B cell (primary cell): Measurements from ENCODE around the gene MNAT1. TPM values are rescaled to one million over a fixed set of nuclear protein-coding genes. Genes with fewer than 3 reads are reported as not detected.

Source experiments
- ATAC-seq: fragments of 200-7000 bp; cut with Tn5 transposase; one replicate; pipeline ENCODE4 v1.10.0; 2021; ENCODE audit warnings: low read depth, mild to moderate bottlenecking, moderate number of reproducible peaks, moderate library complexity
- CTCF ChIA-PET: fragments of 350-600 bp; sonication (Branson Sonifier 250); formaldehyde crosslinking; loops from one replicate; lab custom pipeline; 2021; ENCODE audit warnings: antibody characterized with exemption, inconsistent platforms; lab: Charles Lee
- POLR2A ChIA-PET: fragments of 350-600 bp; sonication (Branson Sonifier 250); formaldehyde crosslinking; loops from one replicate; lab custom pipeline; 2021; ENCODE audit warnings: antibody characterized with exemption; lab: Charles Lee
- DNase-seq: peaks from one replicate; pipeline ENCODE4 v3.0.0; 2013
- H2AFZ ChIP-seq: 2 replicates; pipeline ENCODE4 v1.6.1; 2012; ENCODE audit warnings: mild to moderate bottlenecking, low read depth, low read length; ENCODE audit not compliant: insufficient read depth, poor library complexity, severe bottlenecking
- H3K27ac ChIP-seq, 2 donors: 1 replicate in 1 of 2; 2 replicates in 1 of 2; pipeline ENCODE4 v1.5.1; 2012 to 2013; ENCODE audit warnings: low read length in 2 of 2, mild to moderate bottlenecking in 2 of 2, moderate library complexity in 1 of 2
- H3K27me3 ChIP-seq, 4 experiments: fragments of 200-600 bp in 1 of 4; sonication (generic) in 1 of 4; replicated peaks in 1 of 4; 1 replicate in 2 of 4; 2 replicates in 2 of 4; pipeline versions ENCODE4 v1.6.1 to v1.7.0; 2013 to 2016; ENCODE audit warnings: low read length in 3 of 4, mild to moderate bottlenecking in 2 of 4, mixed read lengths in 1 of 4, moderate library complexity in 1 of 4; ENCODE audit not compliant: insufficient read depth in 4 of 4, control insufficient read depth in 3 of 4; ENCODE audit errors: control extremely low read depth in 1 of 4
- H3K36me3 ChIP-seq, 2 experiments: replicated peaks in 1 of 2; 1 replicate in 1 of 2; 2 replicates in 1 of 2; pipeline versions ENCODE4 v1.6.1 to v1.7.1; 2013; ENCODE audit warnings: low read length in 1 of 2; ENCODE audit not compliant: insufficient read depth in 2 of 2, control insufficient read depth in 1 of 2; ENCODE audit errors: control extremely low read depth in 1 of 2, extremely low read depth in 1 of 2
- H3K4me1 ChIP-seq, 2 donors: fragments of 200-600 bp in 1 of 2; sonication (generic) in 1 of 2; 1 replicate in 1 of 2; 2 replicates in 1 of 2; pipeline versions ENCODE4 v1.5.1 to v1.6.1; 2013 to 2017; ENCODE audit warnings: low read length in 2 of 2; ENCODE audit not compliant: control insufficient read depth in 2 of 2, insufficient read depth in 2 of 2
- H3K4me2 ChIP-seq: replicated peaks from 2 replicates; pipeline ENCODE3; 2012; ENCODE audit warnings: mild to moderate bottlenecking, low read depth, low read length; ENCODE audit not compliant: poor library complexity, severe bottlenecking
- H3K4me3 ChIP-seq, 5 experiments: fragments of 200-600 bp in 1 of 5; sonication (generic) in 1 of 5; 1 replicate in 3 of 5; 2 replicates in 2 of 5; pipeline versions ENCODE4 v1.5.1 to v1.7.0; 2011 to 2016; ENCODE audit warnings: low read length in 4 of 5, mild to moderate bottlenecking in 4 of 5, low read depth in 2 of 5, control low read depth in 1 of 5, moderate library complexity in 1 of 5; ENCODE audit not compliant: insufficient read depth in 1 of 5; ENCODE audit errors: control extremely low read depth in 1 of 5, extremely low read depth in 1 of 5
- H3K79me2 ChIP-seq: fragments of 200-600 bp; sonication (generic); one replicate; pipeline ENCODE4 v1.6.0; 2016; ENCODE audit warnings: low read length; ENCODE audit not compliant: control insufficient read depth, insufficient read depth
- H3K9ac ChIP-seq: fragments of 200-600 bp; sonication (generic); 2 replicates; pipeline ENCODE4 v1.6.1; 2017; ENCODE audit warnings: mild to moderate bottlenecking, low read length, moderate library complexity
- H3K9me3 ChIP-seq, 3 donors: one replicate each; pipeline versions ENCODE4 v1.6.1 to v1.7.1; 2013; ENCODE audit warnings: low read length in 2 of 3; ENCODE audit not compliant: control insufficient read depth in 2 of 3, insufficient read depth in 1 of 3; ENCODE audit errors: control extremely low read depth in 1 of 3
- H4K20me1 ChIP-seq: 2 replicates; pipeline ENCODE4 v1.6.0; 2012; ENCODE audit warnings: mild to moderate bottlenecking, low read length; ENCODE audit not compliant: insufficient read depth, control insufficient read depth, poor library complexity, severe bottlenecking
- H3K27ac Mint-ChIP-seq: one replicate; pipeline ENCODE4 v1.8.0; 2021; ENCODE audit warnings: mixed read lengths
- H3K27me3 Mint-ChIP-seq: one replicate; pipeline ENCODE4 v1.8.0; 2021; ENCODE audit warnings: mixed read lengths
- H3K4me1 Mint-ChIP-seq: one replicate; pipeline ENCODE4 v1.8.0; 2021; ENCODE audit warnings: mixed read lengths
- H3K4me3 Mint-ChIP-seq: one replicate; pipeline ENCODE4 v1.8.0; 2021; ENCODE audit warnings: mixed read lengths
- H3K9me3 Mint-ChIP-seq: one replicate; pipeline ENCODE4 v1.8.0; 2022; ENCODE audit warnings: mixed read lengths; ENCODE audit not compliant: insufficient read depth
- EZH2 ChIP-seq: IDR thresholded peaks from 2 replicates; pipeline ENCODE4 v1.6.1; 2012; ENCODE audit warnings: borderline replicate concordance, low read depth, mild to moderate bottlenecking, moderate library complexity, low read length; ENCODE audit not compliant: insufficient read depth, poor library complexity, severe bottlenecking
- WGBS: methylation state at CpG from one replicate; pipeline ENCODE4 v1.1.5; 2013; ENCODE audit warnings: missing lambda C conversion rate; ENCODE audit not compliant: insufficient coverage; 5-methylcytosine and 5-hydroxymethylcytosine counted together
- intact Hi-C: fragments of 100-400 bp; cut with micrococcal nuclease; formaldehyde crosslinking; loops from one replicate; pipeline ENCODE4 v1.10.0; 2022
- polyA plus RNA-seq: library from polyadenylated mRNA; depleted of rRNA; stranded (reverse); fragments of >200 nt; gene quantifications from 2 replicates; pipeline ENCODE4 v1.2.3, GENCODE V29; 2012
- total RNA-seq, 2 donors: library from RNA; stranded (reverse); fragments of 120-200 nt in 1 of 2; gene quantifications; 1 replicate in 1 of 2; 2 replicates in 1 of 2; pipeline versions ENCODE4 v1.2.3 to v1.2.4, GENCODE V29; 2013 to 2022
- TF ChIP-seq, protein P1 (sequence below): fragments of 200-600 bp; IDR thresholded peaks from one replicate; pipeline ENCODE4 v1.8.0; 2022; ENCODE audit warnings: antibody characterized with exemption, mild to moderate bottlenecking

MNAT1 gene
- total and polyA plus RNA-seq, 2 donors (not counting 1 experiment from before 2014, with no cell fraction given): 15.2 to 28.2 TPM

DNA sequence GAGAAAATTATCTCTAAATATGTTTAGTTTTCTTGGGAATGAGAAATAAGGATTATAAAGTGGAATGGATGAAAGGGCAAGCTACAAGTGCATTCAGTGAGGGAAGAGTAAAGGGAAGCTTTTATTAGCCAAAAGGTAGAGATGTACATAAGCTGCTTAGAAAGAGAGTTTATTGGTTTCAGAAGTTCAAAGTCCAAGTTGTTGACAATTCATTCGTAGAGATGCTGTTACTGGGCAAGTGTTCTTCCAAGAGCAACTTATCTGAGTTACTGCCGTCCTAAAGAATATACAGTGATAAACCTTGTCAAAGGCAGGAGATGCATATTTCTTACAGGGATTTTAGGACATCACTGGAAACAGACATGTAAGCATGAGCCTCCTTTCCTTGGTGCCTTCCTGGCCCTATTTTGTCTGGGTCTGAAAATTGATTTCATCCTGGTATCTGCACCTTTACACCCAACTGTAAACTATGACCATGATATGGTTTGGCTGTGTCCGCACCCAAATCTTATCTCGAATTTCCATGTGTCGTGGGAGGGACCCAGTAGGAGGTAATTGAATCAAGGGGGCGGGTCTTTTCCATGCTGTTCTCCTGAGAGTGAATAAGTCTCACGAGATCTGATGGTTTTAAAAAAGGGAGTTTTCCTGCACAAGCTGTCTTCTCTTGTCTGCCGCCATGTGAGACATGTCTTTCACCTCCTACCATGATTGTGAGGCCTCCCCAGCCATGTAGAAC is 199.5 kb downstream of the MNAT1 start:
- WGBS: 100% methylated on average over 4 of the region's 8 CpGs
- no peaks in the 10 kb centered on the region for H3K4me1 Mint-ChIP-seq
- TF ChIP-seq EZH2: no peak
- TF ChIP-seq, protein P1, sequence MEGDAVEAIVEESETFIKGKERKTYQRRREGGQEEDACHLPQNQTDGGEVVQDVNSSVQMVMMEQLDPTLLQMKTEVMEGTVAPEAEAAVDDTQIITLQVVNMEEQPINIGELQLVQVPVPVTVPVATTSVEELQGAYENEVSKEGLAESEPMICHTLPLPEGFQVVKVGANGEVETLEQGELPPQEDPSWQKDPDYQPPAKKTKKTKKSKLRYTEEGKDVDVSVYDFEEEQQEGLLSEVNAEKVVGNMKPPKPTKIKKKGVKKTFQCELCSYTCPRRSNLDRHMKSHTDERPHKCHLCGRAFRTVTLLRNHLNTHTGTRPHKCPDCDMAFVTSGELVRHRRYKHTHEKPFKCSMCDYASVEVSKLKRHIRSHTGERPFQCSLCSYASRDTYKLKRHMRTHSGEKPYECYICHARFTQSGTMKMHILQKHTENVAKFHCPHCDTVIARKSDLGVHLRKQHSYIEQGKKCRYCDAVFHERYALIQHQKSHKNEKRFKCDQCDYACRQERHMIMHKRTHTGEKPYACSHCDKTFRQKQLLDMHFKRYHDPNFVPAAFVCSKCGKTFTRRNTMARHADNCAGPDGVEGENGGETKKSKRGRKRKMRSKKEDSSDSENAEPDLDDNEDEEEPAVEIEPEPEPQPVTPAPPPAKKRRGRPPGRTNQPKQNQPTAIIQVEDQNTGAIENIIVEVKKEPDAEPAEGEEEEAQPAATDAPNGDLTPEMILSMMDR: no peak
- CTCF ChIA-PET: no interaction called here
- H3K27ac Mint-ChIP-seq: no peak overlapping the region
- Histone ChIP-seq H3K4me1 (no peaks in the 10 kb centered on the region), H3K79me2 (peaks cover 4% of the 10 kb centered on the region), H3K9me3 (peaks cover 0 to 3% (median 0%) of the 10 kb centered on the region in 3 donors), H3K4me2 (no peak overlapping the region), H3K27me3 (no peaks in the 10 kb centered on the region), H2AFZ (no peak overlapping the region), H3K9ac (no peak overlapping the region), H3K36me3 (no peaks in the 10 kb centered on the region), H3K27ac (no peak overlapping the region), H3K4me3 (no peak overlapping the region), H4K20me1 (no peaks in the 10 kb centered on the region)
- H3K9me3 Mint-ChIP-seq: no peaks in the 10 kb centered on the region
- intact Hi-C loops: no loop called here
- POLR2A ChIA-PET: no interaction called here
- ATAC-seq (no peak), DNase-seq (no peak)
- H3K27me3 Mint-ChIP-seq: no peaks in the 10 kb centered on the region
- H3K4me3 Mint-ChIP-seq: no peak overlapping the region

DNA sequence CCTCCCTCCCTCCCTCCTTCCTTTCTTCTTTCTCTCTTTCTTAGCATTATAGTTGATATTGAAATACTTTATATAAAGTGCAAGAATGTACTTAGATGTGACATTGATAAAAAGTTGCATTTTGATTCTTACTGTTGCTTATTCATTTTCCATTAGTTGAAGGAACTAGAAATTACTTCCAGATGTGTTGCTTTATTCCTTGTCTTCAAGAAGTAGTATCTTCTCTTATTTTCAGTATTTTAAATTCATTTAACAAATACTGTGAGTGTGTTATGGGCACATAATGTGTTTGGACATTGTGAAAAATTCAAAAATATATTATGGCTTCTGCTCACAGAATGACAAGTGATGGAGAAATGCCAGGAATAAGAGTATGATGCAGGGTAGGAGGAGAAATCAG is 200.8 kb downstream of the MNAT1 start:
- no peak for ATAC-seq
- H3K27me3 Mint-ChIP-seq: no peaks in the 10 kb centered on the region
- Histone ChIP-seq H3K4me3 (no peak overlapping the region), H3K4me2 (no peak overlapping the region), H2AFZ (no peak overlapping the region), H3K27me3 (no peaks in the 10 kb centered on the region), H3K9me3 (peaks cover 0 to 3% (median 0%) of the 10 kb centered on the region in 3 donors), H3K79me2 (peaks cover 4% of the 10 kb centered on the region), H3K27ac (no peak overlapping the region), H3K4me1 (no peaks in the 10 kb centered on the region), H4K20me1 (no peaks in the 10 kb centered on the region), H3K9ac (no peak overlapping the region), H3K36me3 (no peaks in the 10 kb centered on the region)
- no peak overlapping the region for H3K27ac Mint-ChIP-seq
- no peaks in the 10 kb centered on the region for H3K9me3 Mint-ChIP-seq
- no peaks in the 10 kb centered on the region for H3K4me1 Mint-ChIP-seq
- no peak for DNase-seq
- CTCF ChIA-PET: no interaction called here
- intact Hi-C loops: no loop called here
- no peak for TF ChIP-seq EZH2
- no peak overlapping the region for H3K4me3 Mint-ChIP-seq
- POLR2A ChIA-PET: no interaction called here
